HepG2 (cell line): Measurements from ENCODE around the gene TMSB15C. TPM values are rescaled to one million over a fixed set of nuclear protein-coding genes. Genes with fewer than 3 reads are reported as not detected.

Experiments
- ATAC-seq: fragments of 200-7000 bp; cut with Tn5 transposase; 3 replicates; pipeline ENCODE4 v1.9.1; 2020; ENCODE audit warnings: mild to moderate bottlenecking, moderate library complexity
- BruUV-seq: library from RNA; stranded (reverse); fragments of 400-500 nt; replicated peaks from 2 replicates; lab custom pipeline; 2021; lab: Mats Ljungman, UMichigan
- CTCF ChIA-PET: fragments of 300-600 bp; formaldehyde crosslinking; extraction: SDS; loops from one replicate; lab custom pipeline; 2021; ENCODE audit warnings: low total read pairs, inconsistent platforms, low intra/inter-chr PET ratio; lab: Yijun Ruan, JAX
- POLR2A ChIA-PET: fragments of 350-600 bp; sonication (Branson Sonifier 250); formaldehyde crosslinking; loops from one replicate; lab custom pipeline; 2020; ENCODE audit warnings: antibody characterized with exemption, inconsistent platforms; lab: Yijun Ruan, JAX
- DNase-seq: peaks from one replicate; pipeline ENCODE4 v3.0.0-alpha.2; 2015; ENCODE audit warnings: low spot score
- FAIRE-seq: peaks from 3 replicates; lab custom pipeline; 2011; peaks lifted over from hg19 to GRCh38; lab: Jason Lieb, UNC
- H2AFZ ChIP-seq: one replicate; pipeline ENCODE4 v1.6.1; 2011; ENCODE audit warnings: low read length, inconsistent platforms
- H3K27ac ChIP-seq: fragments of 300-600 bp; 3 replicates; pipeline ENCODE4 v1.8.0; 2011; ENCODE audit warnings: mixed run types, mild to moderate bottlenecking, mixed read lengths, low read length, inconsistent platforms; ENCODE audit not compliant: insufficient read depth; ENCODE audit errors: extremely low read length
- H3K27me3 ChIP-seq, 2 experiments: fragments of 200-600 bp in 1 of 2; 2 replicates in 1 of 2; 3 replicates in 1 of 2; pipeline versions ENCODE4 v1.6.0 to v1.8.0; 2011; ENCODE audit warnings: low read length in 2 of 2, mild to moderate bottlenecking in 2 of 2, moderate library complexity in 2 of 2, inconsistent platforms in 1 of 2; ENCODE audit not compliant: insufficient read depth in 2 of 2, control insufficient read depth in 1 of 2
- H3K36me3 ChIP-seq, 2 experiments: fragments of 200-600 bp in 1 of 2; replicated peaks in 1 of 2; 2 replicates in 1 of 2; 3 replicates in 1 of 2; pipeline versions ENCODE4 v1.5.1 to v1.8.0; 2011; ENCODE audit warnings: low read length in 2 of 2, inconsistent platforms in 1 of 2; ENCODE audit not compliant: insufficient read depth in 2 of 2, control insufficient read depth in 1 of 2
- H3K4me1 ChIP-seq: 2 replicates; pipeline ENCODE4 v1.5.1; 2012; ENCODE audit warnings: low read length, inconsistent platforms; ENCODE audit not compliant: insufficient read depth
- H3K4me2 ChIP-seq: 2 replicates; pipeline ENCODE4 v1.6.0; 2011; ENCODE audit warnings: low read depth, low read length, inconsistent platforms
- H3K4me3 ChIP-seq, 3 experiments: fragments of 200-600 bp in 1 of 3; sonication (generic), shearing (Covaris generic) in 1 of 3; replicated peaks in 1 of 3; 2 replicates each; pipeline ENCODE4 v1.5.1; 2011 to 2016; ENCODE audit warnings: low read length in 3 of 3, inconsistent platforms in 2 of 3, low read depth in 2 of 3, mild to moderate bottlenecking in 2 of 3, control low read depth in 1 of 3, mixed read lengths in 1 of 3; ENCODE audit not compliant: insufficient read depth in 1 of 3
- H3K79me2 ChIP-seq: one replicate; pipeline ENCODE4 v1.6.1; 2011; ENCODE audit warnings: low read length, inconsistent platforms; ENCODE audit not compliant: insufficient read depth
- H3K9ac ChIP-seq: 2 replicates; pipeline ENCODE4 v1.6.0; 2011; ENCODE audit warnings: mild to moderate bottlenecking, low read depth, low read length, inconsistent platforms; ENCODE audit not compliant: insufficient read depth
- H3K9me3 ChIP-seq: 2 replicates; pipeline ENCODE4 v1.5.1; 2012; ENCODE audit warnings: mild to moderate bottlenecking, low read length
- H4K20me1 ChIP-seq: 2 replicates; pipeline ENCODE4 v1.6.0; 2011; ENCODE audit warnings: inconsistent platforms, mild to moderate bottlenecking, low read length, moderate library complexity; ENCODE audit not compliant: insufficient read depth
- ARNT2 ChIP-seq: sonication (generic); formaldehyde crosslinking; IDR thresholded peaks from 2 replicates; pipeline ENCODE4 v1.8.0; 2022; ENCODE audit warnings: mild to moderate bottlenecking, low read depth, missing genetic modification reagents, moderate library complexity
- CHD4 ChIP-seq: fragments of 200-600 bp; sonication (generic); IDR thresholded peaks from 2 replicates; pipeline ENCODE4 v1.7.0; 2017; ENCODE audit warnings: mild to moderate bottlenecking, low read length, borderline replicate concordance
- GLMP ChIP-seq: sonication (generic); formaldehyde crosslinking; IDR thresholded peaks from 2 replicates; pipeline ENCODE4 v1.9.0; 2021; ENCODE audit warnings: missing genetic modification reagents, mild to moderate bottlenecking, borderline replicate concordance
- HOXA5 ChIP-seq: sonication (generic); formaldehyde crosslinking; IDR thresholded peaks from 2 replicates; pipeline ENCODE4 v1.4.0; 2020; ENCODE audit warnings: missing genetic modification reagents
- KDM2A ChIP-seq: sonication (generic); formaldehyde crosslinking; IDR thresholded peaks from 2 replicates; pipeline ENCODE4 v1.4.0; 2020; ENCODE audit warnings: low read depth, missing genetic modification reagents, borderline replicate concordance
- MTF1 ChIP-seq: sonication (generic); formaldehyde crosslinking; IDR thresholded peaks from 2 replicates; pipeline ENCODE4 v1.5.0; 2020; ENCODE audit warnings: missing genetic modification reagents
- NFE2 ChIP-seq: sonication (generic); formaldehyde crosslinking; IDR thresholded peaks from 2 replicates; pipeline ENCODE4 v1.4.0; 2020; ENCODE audit warnings: missing genetic modification reagents
- SMC3 ChIP-seq: IDR thresholded peaks from 2 replicates; pipeline ENCODE4 v1.6.1; 2011; ENCODE audit warnings: low read length, improper control_type of control experiment
- SP1 ChIP-seq, 2 experiments: fragments of 450-650 bp in 1 of 2; sonication (generic) in 1 of 2; formaldehyde crosslinking in 1 of 2; IDR thresholded peaks; 2 replicates each; pipeline versions ENCODE4 v1.4.0 to v1.6.1; 2016 to 2020; ENCODE audit warnings: missing genetic modification reagents in 1 of 2
- SRF ChIP-seq: IDR thresholded peaks from 2 replicates; pipeline ENCODE4 v1.6.1; 2011; ENCODE audit warnings: mild to moderate bottlenecking, low read depth, low read length, moderate library complexity
- SUZ12 ChIP-seq: fragments of 150-350 bp; IDR thresholded peaks from 2 replicates; pipeline ENCODE4 v1.6.1; 2014; ENCODE audit warnings: low read depth, low read length
- TEF ChIP-seq: sonication (generic); formaldehyde crosslinking; IDR thresholded peaks from 2 replicates; pipeline ENCODE4 v1.5.0; 2020; ENCODE audit warnings: missing genetic modification reagents
- ZNF205 ChIP-seq: IDR thresholded peaks from 2 replicates; pipeline ENCODE4 v1.6.1; 2018; ENCODE audit warnings: missing biosample characterization, missing genetic modification reagents
- ZNF296 ChIP-seq: sonication (generic); formaldehyde crosslinking; conservative IDR thresholded peaks from 2 replicates; pipeline ENCODE4 v1.5.0; 2020; ENCODE audit warnings: mild to moderate bottlenecking, missing genetic modification reagents
- ZNF501 ChIP-seq: sonication (generic); formaldehyde crosslinking; IDR thresholded peaks from 2 replicates; pipeline ENCODE4 v1.5.1; 2020; ENCODE audit warnings: mild to moderate bottlenecking, moderate library complexity, missing genetic modification reagents
- ZNF780A ChIP-seq: sonication (generic); formaldehyde crosslinking; IDR thresholded peaks from 2 replicates; pipeline ENCODE4 v1.8.0; 2022; ENCODE audit warnings: mild to moderate bottlenecking, missing genetic modification reagents, moderate library complexity
- ZNF788 ChIP-seq: sonication (generic); formaldehyde crosslinking; IDR thresholded peaks from 2 replicates; pipeline ENCODE4 v1.5.0; 2020; ENCODE audit warnings: mild to moderate bottlenecking, missing genetic modification reagents, borderline replicate concordance
- WGBS: methylation state at CpG from one replicate; pipeline ENCODE4 v1.1.6; 2017; ENCODE audit warnings: low lambda C conversion rate; 5-methylcytosine and 5-hydroxymethylcytosine counted together
- in situ Hi-C: cut with HindIII; loops from 2 replicates; pipeline ENCODE4 v1.10.0; 2017; ENCODE audit warnings: low pct_unique_long_range_greater_than_20kb; ENCODE audit not compliant: extremely low pct_ligation_motif_present
- intact Hi-C: fragments of 100-400 bp; cut with micrococcal nuclease; formaldehyde crosslinking; loops from one replicate; pipeline ENCODE4 v1.10.0; 2022; ENCODE audit not compliant: unreplicated experiment
- polyA plus RNA-seq, 8 experiments: library from polyadenylated mRNA; depleted of rRNA in 3 of 8; stranded (reverse) in 7 of 8; unstranded in 1 of 8; fragments of >200 nt; fragmentation: Illumina TruSeq in 4 of 8; extraction: Trizol in 4 of 8; gene quantifications; 2 replicates each; pipeline versions ENCODE4 v1.2.1 to v1.2.3, GENCODE V29; 2011 to 2016; ENCODE audit warnings: low read depth in 4 of 8, missing spikeins in 1 of 8, mixed read lengths in 1 of 8; ENCODE audit not compliant: insufficient read depth in 1 of 8
- total RNA-seq, 5 experiments: library from RNA; depleted of rRNA; stranded (reverse); fragments of >200 nt; fragmentation: Illumina TruSeq; extraction: Trizol; gene quantifications; 2 replicates each; pipeline ENCODE4 v1.2.3, GENCODE V29; 2016; ENCODE audit warnings: low read depth in 1 of 5
- TF ChIP-seq, protein P1 (sequence below): sonication (generic); formaldehyde crosslinking; IDR thresholded peaks from 2 replicates; pipeline ENCODE4 v1.8.0; 2022; ENCODE audit warnings: mild to moderate bottlenecking, missing genetic modification reagents; ENCODE audit not compliant: insufficient replicate concordance
- TF ChIP-seq, protein P2 (sequence below): sonication (generic); formaldehyde crosslinking; IDR thresholded peaks from 2 replicates; pipeline ENCODE4 v1.4.0; 2020; ENCODE audit warnings: missing genetic modification reagents, borderline replicate concordance

TMSB15C gene
- total and polyA plus RNA-seq, 2 of the 13 experiments (the other 11 are each of a cell fraction or from before 2014, with no cell fraction given): not detected

GRCh38 chrX:104118765-104119164, 42.7 kb upstream of the TMSB15C start:
- no TSS peak for BruUV-seq
- Histone ChIP-seq H2AFZ (no peak overlapping the region), H3K36me3 (no peaks in the 10 kb centered on the region), H3K79me2 (no peaks in the 10 kb centered on the region), H3K4me1 (no peaks in the 10 kb centered on the region), H4K20me1 (no peaks in the 10 kb centered on the region), H3K27me3 (no peaks in the 10 kb centered on the region), H3K9ac (no peak overlapping the region), H3K9me3 (no peaks in the 10 kb centered on the region), H3K27ac (no peak overlapping the region), H3K4me3 (no peak overlapping the region), H3K4me2 (no peak overlapping the region)
- FAIRE-seq (no peak), ATAC-seq (no peak), DNase-seq (no peak)
- TF ChIP-seq ZNF296 (CRISPR knock-in tag) (no peak), GLMP (CRISPR knock-in tag) (no peak), ZNF205 (CRISPR knock-in tag) (no peak), ARNT2 (CRISPR knock-in tag) (no peak), ZNF780A (CRISPR knock-in tag) (no peak), SP1 (IDR thresholded peaks at IDR 0.05) (no peak), SP1 (CRISPR knock-in tag; IDR thresholded peaks at IDR 0.05) (no peak), SUZ12 (no peak), ZNF788 (CRISPR knock-in tag) (no peak), SRF (no peak), MTF1 (CRISPR knock-in tag) (no peak), SMC3 (no peak), TEF (no peak), NFE2 (CRISPR knock-in tag) (no peak), HOXA5 (no peak), KDM2A (CRISPR knock-in tag) (no peak), CHD4 (no peak), ZNF501 (CRISPR knock-in tag) (no peak)
- TF ChIP-seq, protein P1, sequence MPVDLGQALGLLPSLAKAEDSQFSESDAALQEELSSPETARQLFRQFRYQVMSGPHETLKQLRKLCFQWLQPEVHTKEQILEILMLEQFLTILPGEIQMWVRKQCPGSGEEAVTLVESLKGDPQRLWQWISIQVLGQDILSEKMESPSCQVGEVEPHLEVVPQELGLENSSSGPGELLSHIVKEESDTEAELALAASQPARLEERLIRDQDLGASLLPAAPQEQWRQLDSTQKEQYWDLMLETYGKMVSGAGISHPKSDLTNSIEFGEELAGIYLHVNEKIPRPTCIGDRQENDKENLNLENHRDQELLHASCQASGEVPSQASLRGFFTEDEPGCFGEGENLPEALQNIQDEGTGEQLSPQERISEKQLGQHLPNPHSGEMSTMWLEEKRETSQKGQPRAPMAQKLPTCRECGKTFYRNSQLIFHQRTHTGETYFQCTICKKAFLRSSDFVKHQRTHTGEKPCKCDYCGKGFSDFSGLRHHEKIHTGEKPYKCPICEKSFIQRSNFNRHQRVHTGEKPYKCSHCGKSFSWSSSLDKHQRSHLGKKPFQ: no peak
- TF ChIP-seq, protein P2, sequence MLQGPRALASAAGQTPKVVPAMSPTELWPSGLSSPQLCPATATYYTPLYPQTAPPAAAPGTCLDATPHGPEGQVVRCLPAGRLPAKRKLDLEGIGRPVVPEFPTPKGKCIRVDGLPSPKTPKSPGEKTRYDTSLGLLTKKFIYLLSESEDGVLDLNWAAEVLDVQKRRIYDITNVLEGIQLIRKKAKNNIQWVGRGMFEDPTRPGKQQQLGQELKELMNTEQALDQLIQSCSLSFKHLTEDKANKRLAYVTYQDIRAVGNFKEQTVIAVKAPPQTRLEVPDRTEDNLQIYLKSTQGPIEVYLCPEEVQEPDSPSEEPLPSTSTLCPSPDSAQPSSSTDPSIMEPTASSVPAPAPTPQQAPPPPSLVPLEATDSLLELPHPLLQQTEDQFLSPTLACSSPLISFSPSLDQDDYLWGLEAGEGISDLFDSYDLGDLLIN (CRISPR knock-in tag): no peak
- WGBS: 100% methylated on average over 1 of the region's 1 CpG
- ChIA-PET POLR2A (no interaction called here), CTCF (no interaction called here)
- intact Hi-C loops (no loop called here), in situ Hi-C loops (loop anchor here (25.0 kb wide), 2 partner anchors 281 to 581 kb away; partner anchors contain the start of gene RAB9B)
